ENCODE data around the gene COASY.

The COASY gene

GRCh38 chr17:42561897-42562387, at the start of gene COASY:
TSS of gene COASY (plus strand) at chr17:42562148. CDS start at chr17:42562623, 475 bp downstream.
- DNase-seq: peak; percentile 95

- DNase-seq: no peak
Observed at GRCh38 chr17:42512246-42512645, 49.7 kb upstream of the COASY start.

- no peak for DNase-seq
Observed at GRCh38 chr17:42512733-42513251, 49.2 kb upstream of the COASY start.

GRCh38 chr17:42513686-42514085, 48.3 kb upstream of the COASY start:
- no peak for DNase-seq

- no peak for DNase-seq
Observed at GRCh38 chr17:42514279-42514678, 47.7 kb upstream of the COASY start.

- DNase-seq: no peak
Observed at GRCh38 chr17:42514867-42515266, 47.1 kb upstream of the COASY start.

GRCh38 chr17:42517516-42517915, 44.4 kb upstream of the COASY start:
- DNase-seq: peak; percentile 96

GRCh38 chr17:42518046-42518754, 43.7 kb upstream of the COASY start:
- peak; percentile 99 for DNase-seq

GRCh38 chr17:42518755-42519545, 43.0 kb upstream of the COASY start:
- DNase-seq: peak; percentile 50

GRCh38 chr17:42519546-42520491, 42.1 kb upstream of the COASY start:
- peak; percentile 99 for DNase-seq

- no peak for DNase-seq
Observed at GRCh38 chr17:42520540-42520951, 41.4 kb upstream of the COASY start.

- peak; percentile 14 for DNase-seq
Observed at GRCh38 chr17:42521036-42521435, 40.9 kb upstream of the COASY start.

- no peak for DNase-seq
Observed at GRCh38 chr17:42521666-42522262, 40.2 kb upstream of the COASY start.

GRCh38 chr17:42522263-42522790, 39.6 kb upstream of the COASY start:
- DNase-seq: no peak

- DNase-seq: no peak
Observed at GRCh38 chr17:42522798-42523278, 39.1 kb upstream of the COASY start.

GRCh38 chr17:42525221-42525620, 36.7 kb upstream of the COASY start:
- DNase-seq: peak; percentile 52

- peak; percentile 62 for DNase-seq
Observed at GRCh38 chr17:42526031-42526444, 35.9 kb upstream of the COASY start.

GRCh38 chr17:42527932-42528331, 34.0 kb upstream of the COASY start:
- DNase-seq: no peak

- no peak for DNase-seq
Observed at GRCh38 chr17:42529061-42529460, 32.9 kb upstream of the COASY start.

- DNase-seq: no peak
Observed at GRCh38 chr17:42530952-42531454, 30.9 kb upstream of the COASY start.
